GM21576 (cell line): ENCODE measurements around the gene EHBP1L1.

Experiments used
- ATAC-seq: cut with Tn5 transposase; IDR thresholded peaks from one replicate; pipeline ENCODE4 v1.9.1; 2021; ENCODE audit warnings: mild to moderate bottlenecking, moderate library complexity; ENCODE audit not compliant: unreplicated experiment

The EHBP1L1 gene

GRCh38 chr11:65576867-65577755 is 1.3 kb downstream of the EHBP1L1 start:
- ATAC-seq, result no peak

- ATAC-seq, result no peak
Measured at GRCh38 chr11:65577756-65578109, 1.9 kb downstream of the EHBP1L1 start.

DNA sequence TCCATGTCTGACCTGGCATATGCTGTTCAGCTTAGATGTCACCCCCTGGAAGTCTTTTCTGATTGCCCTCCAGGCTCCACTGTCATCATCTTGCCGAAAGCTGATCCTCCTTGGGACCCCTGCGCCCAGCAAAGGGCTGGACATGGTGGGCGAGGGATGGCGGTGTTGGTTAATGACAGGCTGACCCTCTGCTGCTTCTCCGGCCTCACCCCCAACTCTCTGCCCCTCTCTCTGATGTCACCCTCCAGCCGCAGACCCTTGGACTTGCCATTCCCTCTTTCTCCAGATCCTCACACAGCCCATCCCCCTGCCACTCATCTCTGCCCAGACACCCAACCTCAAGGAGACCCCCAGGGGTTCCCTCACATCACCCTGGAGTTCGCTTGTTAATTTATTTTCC is 2.3 kb downstream of the EHBP1L1 start:
- ATAC-seq, result no peak

DNA sequence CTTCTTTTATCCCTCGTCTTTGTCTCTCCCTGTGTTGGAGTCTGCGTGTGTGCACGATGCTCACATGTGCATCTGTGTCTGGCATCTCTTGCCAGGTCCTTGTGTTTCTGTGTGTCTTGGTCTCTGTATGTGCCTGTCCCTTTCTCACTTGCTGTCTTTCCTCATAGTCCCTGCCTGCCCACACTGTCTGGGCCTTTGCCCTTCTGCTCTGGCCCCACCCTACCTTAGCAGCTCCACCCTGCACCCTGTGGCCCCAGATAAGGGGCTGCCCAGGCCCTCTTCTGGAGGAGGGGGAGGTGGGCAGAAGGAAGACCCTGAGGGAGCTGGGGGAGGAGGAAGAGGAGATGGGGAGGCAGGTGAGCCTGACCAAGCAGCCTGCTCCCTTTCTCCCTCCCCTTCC is 2.8 kb downstream of the EHBP1L1 start:
- no peak for ATAC-seq

DNA sequence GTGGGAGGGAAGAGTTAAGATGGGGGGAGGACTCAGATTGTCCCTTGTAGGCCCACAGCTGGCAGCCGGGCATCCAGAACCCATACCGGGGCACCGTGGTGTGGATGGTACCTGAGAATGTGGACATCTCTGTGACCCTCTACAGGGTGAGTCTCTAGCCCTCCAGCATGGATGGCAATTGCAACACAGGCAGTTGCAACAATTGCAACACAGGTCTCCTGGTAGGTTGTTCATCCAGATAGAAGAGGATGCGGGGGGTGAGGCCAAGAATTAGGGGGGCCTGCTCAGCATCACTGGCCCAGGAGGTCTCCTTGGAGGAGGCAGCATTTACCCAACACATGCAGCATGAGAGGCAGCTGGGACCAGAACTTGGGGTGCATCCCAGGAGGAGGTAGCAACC is 3.4 kb downstream of the EHBP1L1 start:
- no peak for ATAC-seq

GRCh38 chr11:65580031-65580692 is 4.3 kb downstream of the EHBP1L1 start:
- ATAC-seq, result no peak

DNA sequence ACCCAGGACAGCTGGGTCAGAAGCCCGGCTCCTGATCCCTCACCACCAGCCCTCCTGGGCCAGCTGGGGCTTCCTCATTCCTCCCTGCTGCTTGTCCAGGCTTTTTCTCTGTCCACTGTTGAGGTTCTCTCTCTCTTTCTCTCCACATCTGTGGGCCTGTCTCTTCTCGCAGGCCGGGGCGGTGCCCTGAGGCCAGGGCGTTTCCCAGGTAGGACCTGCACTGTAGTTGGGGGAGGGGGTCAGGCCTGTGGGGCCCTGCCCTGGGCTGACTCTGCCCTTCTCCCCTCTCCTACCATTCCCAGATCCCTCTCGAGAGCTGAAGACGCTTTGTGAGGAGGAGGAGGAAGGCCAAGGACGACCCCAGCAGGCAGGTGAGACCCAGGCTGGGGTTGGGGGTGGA is 4.9 kb downstream of the EHBP1L1 start:
- no peak for ATAC-seq

DNA sequence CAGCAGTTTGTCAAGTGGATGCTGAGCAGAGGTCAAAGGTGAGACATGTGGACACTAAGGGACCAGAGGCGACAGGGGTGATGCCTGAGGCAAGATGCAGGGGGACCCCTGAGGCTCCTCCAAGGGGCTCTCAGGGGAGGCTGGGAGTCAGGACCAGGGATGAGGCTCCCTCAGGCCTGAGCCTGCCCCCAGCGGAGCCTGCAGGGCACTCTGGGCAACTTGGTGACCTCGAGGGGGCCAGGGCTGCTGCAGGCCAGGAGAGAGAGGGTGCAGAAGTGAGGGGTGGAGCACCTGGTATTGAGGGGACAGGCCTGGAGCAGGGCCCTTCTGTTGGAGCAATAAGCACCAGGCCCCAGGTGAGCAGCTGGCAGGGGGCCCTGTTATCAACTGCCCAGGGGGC is 6.1 kb downstream of the EHBP1L1 start:
- ATAC-seq, result no peak

- ATAC-seq, result no peak
Measured at GRCh38 chr11:65583589-65583988, 7.7 kb downstream of the EHBP1L1 start.

DNA sequence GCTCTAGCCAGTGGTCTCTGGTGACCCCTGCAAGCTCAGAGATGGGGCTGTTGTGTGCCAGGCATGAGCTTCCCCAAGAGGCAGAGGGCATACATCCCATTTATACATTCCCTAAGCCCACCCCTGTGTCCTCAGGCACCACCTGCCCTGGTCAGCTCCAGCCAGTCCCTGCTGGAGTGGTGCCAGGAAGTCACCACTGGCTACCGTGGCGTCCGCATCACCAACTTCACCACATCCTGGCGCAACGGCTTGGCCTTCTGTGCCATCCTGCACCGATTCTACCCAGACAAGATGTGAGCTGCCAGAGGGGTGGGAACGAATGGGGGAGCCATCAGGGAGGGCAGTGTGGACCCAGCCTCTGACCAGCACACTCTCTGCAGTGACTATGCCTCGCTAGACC is 8.3 kb downstream of the EHBP1L1 start:
- no peak for ATAC-seq

- no peak for ATAC-seq
Measured at GRCh38 chr11:65584723-65585171, 8.9 kb downstream of the EHBP1L1 start.

DNA sequence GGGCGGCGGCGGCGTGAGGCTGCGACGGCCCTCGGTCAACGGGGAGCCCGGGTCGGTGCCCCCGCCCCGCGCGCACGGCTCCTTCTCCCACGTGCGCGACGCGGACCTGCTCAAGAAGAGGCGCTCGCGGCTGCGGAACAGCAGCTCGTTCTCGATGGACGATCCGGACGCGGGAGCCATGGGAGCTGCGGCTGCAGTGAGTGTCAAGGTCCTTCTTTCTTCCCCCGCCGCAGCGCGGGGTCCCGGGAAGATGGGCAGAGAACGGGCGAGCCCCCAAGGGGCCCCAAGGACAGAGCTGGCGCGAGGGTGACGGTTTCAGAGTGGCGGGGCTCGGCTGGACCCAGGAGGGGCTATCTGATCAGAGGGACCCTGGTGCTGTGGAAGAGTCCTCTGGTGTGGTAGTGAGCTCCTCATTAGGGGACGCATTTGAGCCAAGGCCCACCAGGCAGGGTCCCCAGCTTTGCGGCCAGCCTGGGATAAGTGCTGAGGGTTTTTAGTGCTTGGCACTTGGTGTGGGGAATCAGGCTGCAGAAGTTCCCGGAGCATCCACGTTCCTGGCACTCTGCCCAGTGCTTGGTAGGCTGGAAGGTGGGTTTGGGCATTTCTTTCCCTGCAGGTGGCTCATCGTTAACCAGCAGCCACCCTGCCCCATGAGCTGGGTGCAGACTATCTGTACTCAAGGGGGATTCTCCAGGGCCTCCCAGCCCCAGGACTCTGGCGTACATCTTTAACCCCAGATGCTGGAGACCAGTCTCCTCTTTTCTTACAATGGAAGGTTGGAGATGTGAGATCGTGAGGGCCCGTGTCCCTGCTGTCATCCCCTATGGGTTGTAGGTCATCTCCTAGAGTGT is 9.8 kb downstream of the EHBP1L1 start:
- no peak for ATAC-seq

DNA sequence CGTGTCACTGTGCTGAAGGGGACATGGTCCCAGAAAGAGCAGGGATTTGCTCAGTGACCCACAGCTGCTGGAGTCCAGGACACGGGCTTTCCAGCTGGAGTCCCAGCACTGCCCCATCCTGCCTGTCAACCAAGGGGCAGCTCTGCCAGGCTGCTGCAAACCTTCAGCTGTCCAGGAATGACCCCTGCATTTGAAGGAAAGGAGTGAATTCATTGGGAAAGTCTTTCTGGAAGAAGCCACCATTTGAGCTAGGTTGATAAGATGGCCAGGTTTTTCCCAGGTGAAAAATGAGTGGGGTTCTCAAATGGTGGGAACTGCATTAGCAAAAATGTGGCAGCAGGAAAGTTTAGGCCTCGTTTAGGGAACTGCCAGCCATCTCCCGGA is 10.4 kb downstream of the EHBP1L1 start:
- no peak for ATAC-seq

DNA sequence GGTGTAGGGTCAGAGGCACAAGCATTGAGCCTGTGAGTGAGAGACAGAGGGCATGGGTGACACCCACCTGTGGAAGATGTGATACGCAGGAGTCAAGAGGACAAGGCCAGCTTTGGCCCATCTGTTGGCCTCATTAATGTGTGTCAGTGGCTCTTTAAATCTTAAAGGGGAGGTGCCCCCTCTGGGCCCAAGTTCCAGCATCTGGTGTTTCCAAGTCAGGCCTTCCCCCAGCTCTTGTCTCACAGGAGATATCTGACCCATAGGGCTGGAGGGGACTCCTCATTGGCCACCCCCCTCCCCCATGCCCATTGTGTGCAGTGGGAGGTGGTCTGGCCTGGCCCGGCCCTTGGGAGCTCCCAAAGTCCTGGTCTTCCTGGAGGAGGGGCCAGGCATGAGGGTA is 10.8 kb downstream of the EHBP1L1 start:
- ATAC-seq, result no peak

- ATAC-seq, result peak; percentile 63
Measured at GRCh38 chr11:65588199-65589054, 12.6 kb downstream of the EHBP1L1 start.

GRCh38 chr11:65589444-65590239 is 13.8 kb downstream of the EHBP1L1 start:
- no peak for ATAC-seq

GRCh38 chr11:65590240-65590738 is 14.4 kb downstream of the EHBP1L1 start:
- no peak for ATAC-seq

DNA sequence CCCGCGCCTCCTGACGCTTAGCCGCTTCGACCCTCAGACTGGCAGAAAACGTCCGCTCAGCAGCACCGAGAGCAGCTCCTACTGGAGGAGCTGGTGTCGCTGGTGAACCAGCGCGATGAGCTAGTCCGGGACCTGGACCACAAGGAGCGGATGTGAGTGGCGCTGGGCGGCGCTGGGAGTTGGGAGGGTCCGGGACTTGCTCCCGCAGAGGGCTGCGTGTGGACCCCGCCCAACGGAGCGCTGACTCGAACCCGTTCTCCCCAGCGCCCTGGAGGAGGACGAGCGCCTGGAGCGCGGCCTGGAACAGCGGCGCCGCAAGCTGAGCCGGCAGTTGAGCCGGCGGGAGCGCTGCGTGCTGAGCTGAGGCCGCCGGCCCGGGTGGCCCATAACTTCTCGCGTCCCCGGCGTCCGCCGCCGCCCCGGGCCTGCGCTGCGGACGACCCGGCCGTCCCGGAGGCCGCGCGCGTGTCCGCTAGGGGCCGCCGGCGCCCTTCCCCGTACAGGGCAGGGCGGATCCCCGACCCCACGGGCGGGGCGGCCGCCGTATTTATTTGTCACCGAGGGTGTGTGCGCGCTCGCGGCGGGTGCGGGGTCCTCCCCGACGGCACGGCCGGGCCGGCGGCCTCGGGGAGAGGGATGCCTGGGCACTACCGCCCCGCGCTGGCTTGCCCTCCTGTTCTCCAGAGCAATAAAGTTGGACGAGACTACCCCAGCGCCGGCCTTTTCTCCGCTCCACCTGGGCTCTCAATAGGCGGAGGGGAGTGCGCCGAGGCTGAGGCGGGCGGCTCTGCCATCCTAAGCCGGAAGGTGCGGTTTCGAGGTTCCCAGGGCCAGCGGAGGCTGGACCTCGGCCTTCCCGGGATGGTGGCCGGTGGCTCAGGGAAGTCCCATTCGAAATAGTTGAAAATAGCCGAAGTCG is 16.3 kb downstream of the EHBP1L1 start:
- ATAC-seq, result no peak
